ENCODE results near the gene NAMPT.

NAMPT gene

GRCh38 chr7:106289848-106290247 lies 5.1 kb upstream of the NAMPT start:
- POLR2A ChIA-PET: no interaction called here
- no peak for TF ChIP-seq CTCF (IDR thresholded peaks at IDR 0.05; ENCODE audit: control extremely low read depth, extremely low read depth, low read depth, missing control alignments)
- DNase-seq (ENCODE audit: extremely low spot score): no peak
- CTCF ChIA-PET: interaction anchor here (1.0 to 1.9 kb wide), 5 partner anchors 18 to 173 kb away, joined by 3 to 5 read pairs (median 3); no protein-coding TSS in a partner anchor

GRCh38 chr7:106288263-106288662 lies 3.5 kb upstream of the NAMPT start:
- TF ChIP-seq CTCF (IDR thresholded peaks at IDR 0.05; ENCODE audit: control extremely low read depth, extremely low read depth, low read depth, missing control alignments): no peak
- no peak for DNase-seq (ENCODE audit: extremely low spot score)
- CTCF ChIA-PET: interaction anchor here (1.9 kb wide), 1 partner anchor 112 kb away, joined by 5 read pairs; no protein-coding TSS in a partner anchor
- POLR2A ChIA-PET: no interaction called here

- DNase-seq (ENCODE audit: extremely low spot score): no peak
- ChIA-PET POLR2A (no interaction called here), CTCF (interaction anchor here (1.9 kb wide), 1 partner anchor 111 kb away, joined by 5 read pairs; no protein-coding TSS in a partner anchor)
- no peak for TF ChIP-seq CTCF (IDR thresholded peaks at IDR 0.05; ENCODE audit: control extremely low read depth, extremely low read depth, low read depth, missing control alignments)
Measured at GRCh38 chr7:106287786-106288185, 3.0 kb upstream of the NAMPT start.

- CTCF ChIA-PET: interaction anchor here (1.0 kb wide), 1 partner anchor 213 kb away, joined by 3 read pairs; no protein-coding TSS in a partner anchor
- POLR2A ChIA-PET: interaction anchor here (1.0 to 2.2 kb wide), 5 partner anchors 45 to 1340 kb away, joined by 3 to 11 read pairs (median 6); no protein-coding TSS in a partner anchor
- peak; percentile 70 for DNase-seq (ENCODE audit: extremely low spot score)
- no peak for TF ChIP-seq CTCF (IDR thresholded peaks at IDR 0.05; ENCODE audit: control extremely low read depth, extremely low read depth, low read depth, missing control alignments)
Measured at GRCh38 chr7:106285855-106286492, 1.2 kb upstream of the NAMPT start.

GRCh38 chr7:106285051-106285854 lies 470 bp upstream of the NAMPT start:
- CTCF ChIA-PET: interaction anchor here (0.7 to 1.1 kb wide), 3 partner anchors 60 to 373 kb away, joined by 3 read pairs; no protein-coding TSS in a partner anchor

More at GRCh38 chr7:106285051-106285854, 470 bp upstream of the NAMPT start:
- peak; percentile 94 for DNase-seq (ENCODE audit: extremely low spot score)
- no peak for TF ChIP-seq CTCF (IDR thresholded peaks at IDR 0.05; ENCODE audit: control extremely low read depth, extremely low read depth, low read depth, missing control alignments)
- POLR2A ChIA-PET: interaction anchor here (0.5 to 2.2 kb wide), 23 partner anchors 9 to 1340 kb away, joined by 3 to 20 read pairs (median 5); no protein-coding TSS in a partner anchor
